Brain microvascular endothelial cell (primary cell): ENCODE measurements around the gene TRPV4.

ENCODE experiments used
- DNase-seq: peaks from one replicate; pipeline ENCODE4 v3.0.0-alpha.2; 2020
- H3K27ac ChIP-seq: fragments of 250-450 bp; sonication (Bioruptor Pico); 2 replicates; pipeline ENCODE4 v1.5.1; 2020; ENCODE audit warnings: mild to moderate bottlenecking, moderate library complexity
- H3K27me3 ChIP-seq: fragments of 250-450 bp; sonication (Bioruptor Pico); replicated peaks from 2 replicates; pipeline ENCODE4 v1.5.1; 2020; ENCODE audit warnings: mild to moderate bottlenecking
- H3K36me3 ChIP-seq: fragments of 250-450 bp; sonication (Bioruptor Pico); replicated peaks from 2 replicates; pipeline ENCODE4 v1.5.1; 2020; ENCODE audit warnings: mild to moderate bottlenecking
- H3K4me3 ChIP-seq: 2 replicates; pipeline ENCODE4 v1.5.1; 2011; ENCODE audit warnings: low read depth, mild to moderate bottlenecking, control low read depth, low read length, moderate library complexity
- in situ Hi-C: cut with HindIII; loops from 2 replicates; pipeline ENCODE4 v1.10.0; 2017; ENCODE audit warnings: low sequenced_read_pairs, low pct_ligation_motif_present
- TF ChIP-seq, protein P1 (sequence below): IDR thresholded peaks from 2 replicates; pipeline ENCODE4 v1.5.1; 2011; ENCODE audit warnings: low read depth, mild to moderate bottlenecking, moderate library complexity, low read length, control low read depth, inconsistent platforms; ENCODE audit errors: missing control alignments

Gene TRPV4

DNA sequence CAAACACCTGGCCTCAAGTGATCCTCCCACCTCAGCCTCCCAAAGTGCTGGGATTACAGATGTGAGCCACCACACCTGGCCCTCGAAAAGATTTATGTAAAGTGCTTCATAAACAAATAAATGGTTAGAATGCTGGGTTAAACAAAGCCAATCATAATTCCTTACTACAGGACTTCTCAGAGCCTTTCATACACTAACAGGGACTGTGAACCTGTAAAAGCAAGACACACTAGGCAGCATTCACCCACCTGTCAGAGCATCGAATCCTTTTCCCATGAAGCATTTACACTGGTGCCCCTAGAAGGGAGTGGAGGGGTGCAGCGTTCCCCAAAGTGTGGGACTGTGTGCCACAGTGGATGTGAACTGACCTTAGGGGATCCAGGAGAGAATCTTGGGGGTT is 29.5 kb downstream of the TRPV4 start:
- Histone ChIP-seq H3K4me3 (no peak overlapping the region), H3K36me3 (no peaks in the 10 kb centered on the region), H3K27me3 (no peaks in the 10 kb centered on the region), H3K27ac (no peak overlapping the region)
- in situ Hi-C loops, result no loop called here
- no peak for DNase-seq
- TF ChIP-seq, protein P1, sequence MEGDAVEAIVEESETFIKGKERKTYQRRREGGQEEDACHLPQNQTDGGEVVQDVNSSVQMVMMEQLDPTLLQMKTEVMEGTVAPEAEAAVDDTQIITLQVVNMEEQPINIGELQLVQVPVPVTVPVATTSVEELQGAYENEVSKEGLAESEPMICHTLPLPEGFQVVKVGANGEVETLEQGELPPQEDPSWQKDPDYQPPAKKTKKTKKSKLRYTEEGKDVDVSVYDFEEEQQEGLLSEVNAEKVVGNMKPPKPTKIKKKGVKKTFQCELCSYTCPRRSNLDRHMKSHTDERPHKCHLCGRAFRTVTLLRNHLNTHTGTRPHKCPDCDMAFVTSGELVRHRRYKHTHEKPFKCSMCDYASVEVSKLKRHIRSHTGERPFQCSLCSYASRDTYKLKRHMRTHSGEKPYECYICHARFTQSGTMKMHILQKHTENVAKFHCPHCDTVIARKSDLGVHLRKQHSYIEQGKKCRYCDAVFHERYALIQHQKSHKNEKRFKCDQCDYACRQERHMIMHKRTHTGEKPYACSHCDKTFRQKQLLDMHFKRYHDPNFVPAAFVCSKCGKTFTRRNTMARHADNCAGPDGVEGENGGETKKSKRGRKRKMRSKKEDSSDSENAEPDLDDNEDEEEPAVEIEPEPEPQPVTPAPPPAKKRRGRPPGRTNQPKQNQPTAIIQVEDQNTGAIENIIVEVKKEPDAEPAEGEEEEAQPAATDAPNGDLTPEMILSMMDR, result no peak

DNA sequence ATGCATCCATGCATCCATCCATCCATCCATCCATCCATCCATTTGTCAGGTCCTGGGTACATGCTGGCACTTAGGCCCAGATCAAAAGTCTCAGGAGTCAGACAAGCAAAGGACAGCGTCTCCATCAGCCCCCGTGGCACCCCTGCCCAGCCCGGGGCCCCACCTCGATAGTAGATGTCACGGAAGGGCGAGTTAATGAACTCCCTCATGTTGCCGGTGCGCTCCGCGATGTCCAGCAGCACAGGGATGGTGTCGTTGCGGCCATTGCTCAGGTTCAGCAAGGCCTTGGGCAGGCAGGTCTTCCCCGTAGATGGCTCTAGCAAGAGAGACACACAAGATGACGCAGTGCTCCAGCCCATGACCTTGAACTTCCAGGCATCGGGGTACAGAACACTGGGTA is 30.4 kb downstream of the TRPV4 start:
- TF ChIP-seq, protein P1, result no peak
- Histone ChIP-seq H3K27me3 (no peaks in the 10 kb centered on the region), H3K36me3 (no peaks in the 10 kb centered on the region), H3K4me3 (no peak overlapping the region), H3K27ac (no peak overlapping the region)
- in situ Hi-C loops, result no loop called here
- no peak for DNase-seq

DNA sequence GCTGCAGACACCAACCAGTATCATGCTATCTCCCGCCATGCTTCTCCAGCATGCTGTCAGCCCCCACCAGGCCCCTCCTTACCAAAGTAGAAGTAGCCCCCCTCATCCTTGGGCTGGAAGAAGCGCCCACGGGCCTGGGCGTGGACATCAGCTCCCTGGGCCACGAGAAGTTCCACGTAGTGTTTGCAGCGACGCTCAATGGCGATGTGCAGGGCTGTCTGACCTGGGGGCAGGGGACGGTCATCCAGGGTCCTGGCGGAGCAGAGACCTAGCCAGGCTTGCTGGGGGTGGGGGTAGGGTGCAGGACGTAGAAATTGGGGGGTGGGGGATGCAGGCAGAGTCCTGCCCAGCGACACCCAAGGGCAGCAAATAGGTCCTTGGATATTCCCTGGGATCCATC is 32.7 kb downstream of the TRPV4 start:
- DNase-seq, result no peak
- H3K36me3 ChIP-seq, result no peaks in the 10 kb centered on the region
- H3K27me3 ChIP-seq, result no peaks in the 10 kb centered on the region
- TF ChIP-seq, protein P1, result no peak
- H3K27ac ChIP-seq, result no peak overlapping the region
- no peak overlapping the region for H3K4me3 ChIP-seq
- in situ Hi-C loops, result no loop called here

DNA sequence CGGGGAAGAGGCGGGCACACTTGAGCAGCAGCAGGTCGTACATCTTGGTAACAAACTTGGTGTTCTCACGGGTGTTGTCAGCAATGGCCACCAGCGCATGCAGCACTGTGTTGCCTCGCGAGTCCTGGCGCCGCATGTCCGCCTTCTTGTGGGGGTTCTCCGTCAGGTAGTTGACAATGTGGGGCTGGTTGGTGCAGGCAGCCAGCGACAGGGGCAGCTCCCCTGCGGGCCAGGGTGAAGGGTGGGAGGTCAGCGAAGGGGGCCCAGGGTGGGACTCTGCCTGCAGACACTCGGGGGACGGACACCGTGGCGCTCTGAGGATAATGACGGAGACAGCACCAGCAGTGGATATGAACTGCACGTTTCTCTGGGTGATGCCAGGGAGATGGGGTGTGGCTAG is 34.5 kb downstream of the TRPV4 start:
- no peaks in the 10 kb centered on the region for H3K27me3 ChIP-seq

DNA sequence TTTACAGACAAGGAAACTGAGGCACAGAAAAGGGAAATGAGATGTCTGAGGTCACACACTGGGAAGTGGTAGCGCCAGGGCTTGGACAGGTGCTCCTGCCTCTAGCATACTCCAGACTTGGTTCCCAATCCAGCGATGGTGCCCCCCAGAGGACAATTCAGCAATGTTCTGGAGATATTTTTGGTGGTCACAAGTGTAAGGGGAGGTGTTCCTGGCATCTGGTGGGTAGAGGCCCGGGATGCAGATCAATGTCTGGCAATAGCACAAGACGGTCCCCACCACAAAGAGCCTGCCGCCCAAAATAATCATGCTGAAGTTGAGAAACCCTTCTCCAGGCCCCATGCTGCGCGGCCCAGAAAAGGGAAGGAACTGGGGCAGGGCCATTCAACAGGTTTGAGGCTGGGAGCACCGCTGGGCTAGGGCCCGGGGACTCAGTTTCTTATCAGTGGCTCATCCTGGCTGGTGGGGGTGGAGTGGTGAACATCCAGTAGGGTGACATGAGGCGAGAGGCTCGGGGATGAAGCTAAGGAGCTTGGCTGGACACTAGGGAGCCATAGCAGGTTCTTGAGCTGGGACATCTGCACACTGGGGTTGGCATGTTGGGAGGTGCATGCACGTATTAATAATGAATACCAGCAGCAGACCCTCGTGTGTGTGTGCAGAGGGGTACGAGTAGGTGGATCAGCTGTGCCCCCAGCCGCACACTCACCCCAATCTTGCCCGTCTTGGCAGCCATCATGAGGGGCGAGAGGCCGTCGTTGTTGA is 35.1 kb downstream of the TRPV4 start:
- H3K36me3 ChIP-seq, result no peaks in the 10 kb centered on the region
- H3K27me3 ChIP-seq, result no peaks in the 10 kb centered on the region
- DNase-seq, result no peak
- no peak overlapping the region for H3K27ac ChIP-seq
- in situ Hi-C loops, result no loop called here
- H3K4me3 ChIP-seq, result no peak overlapping the region
- TF ChIP-seq, protein P1, result peak; percentile 51

More for the DNA sequence above, 34.5 kb downstream of the TRPV4 start:
- Histone ChIP-seq H3K4me3 (no peak overlapping the region), H3K27ac (no peak overlapping the region), H3K36me3 (no peaks in the 10 kb centered on the region)
- no peak for DNase-seq
- in situ Hi-C loops, result no loop called here
- TF ChIP-seq, protein P1, result no peak

DNA sequence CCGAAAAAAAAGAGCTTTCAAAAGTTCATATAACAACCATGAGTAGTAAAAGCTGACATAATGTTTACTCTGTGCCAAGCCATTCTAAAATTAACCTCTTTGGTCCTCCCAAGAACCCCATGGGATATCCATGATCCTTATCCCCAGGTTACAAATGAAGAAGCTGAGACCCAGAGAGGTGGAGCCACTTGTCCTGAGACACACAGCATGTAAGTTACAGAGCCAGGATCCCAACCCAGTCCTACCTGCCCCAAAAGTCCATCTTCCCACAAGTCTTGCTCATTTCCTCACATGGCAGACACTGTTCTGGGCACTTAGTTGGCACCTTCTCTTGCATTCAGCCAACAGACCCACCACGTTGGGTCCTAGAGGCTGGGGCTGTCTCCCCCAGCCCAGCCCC is 37.1 kb downstream of the TRPV4 start:
- in situ Hi-C loops, result no loop called here
- DNase-seq, result no peak
- no peaks in the 10 kb centered on the region for H3K36me3 ChIP-seq
- TF ChIP-seq, protein P1, result no peak
- no peak overlapping the region for H3K27ac ChIP-seq
- no peaks in the 10 kb centered on the region for H3K27me3 ChIP-seq
- H3K4me3 ChIP-seq, result no peak overlapping the region
